AG08396 (cell line): ENCODE measurements around the gene TMEM39A.

Experiments
- DNase-seq: peaks from one replicate; pipeline ENCODE4 v3.0.0; 2012; ENCODE audit warnings: low spot score, mixed read lengths

The TMEM39A gene

DNA sequence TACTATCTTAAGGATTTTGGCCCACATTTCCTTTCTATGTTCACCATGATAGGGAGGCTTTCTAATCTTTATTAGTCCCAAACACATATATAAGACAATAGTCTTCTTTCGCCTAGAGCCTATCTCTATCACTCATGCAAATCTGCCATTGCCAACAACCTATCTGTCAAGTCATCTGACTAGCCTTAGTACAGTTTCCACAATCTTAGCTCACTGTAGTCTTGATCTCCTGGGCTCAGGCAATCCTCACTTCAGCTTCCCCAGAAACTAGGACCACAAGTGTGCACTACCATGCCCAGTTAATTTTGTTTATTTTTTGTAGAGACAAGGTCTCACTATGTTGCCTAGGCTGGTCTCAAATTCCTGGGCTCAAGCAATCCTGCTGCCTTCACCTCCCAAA lies 6.9 kb downstream of the TMEM39A start:
- no peak for DNase-seq

DNA sequence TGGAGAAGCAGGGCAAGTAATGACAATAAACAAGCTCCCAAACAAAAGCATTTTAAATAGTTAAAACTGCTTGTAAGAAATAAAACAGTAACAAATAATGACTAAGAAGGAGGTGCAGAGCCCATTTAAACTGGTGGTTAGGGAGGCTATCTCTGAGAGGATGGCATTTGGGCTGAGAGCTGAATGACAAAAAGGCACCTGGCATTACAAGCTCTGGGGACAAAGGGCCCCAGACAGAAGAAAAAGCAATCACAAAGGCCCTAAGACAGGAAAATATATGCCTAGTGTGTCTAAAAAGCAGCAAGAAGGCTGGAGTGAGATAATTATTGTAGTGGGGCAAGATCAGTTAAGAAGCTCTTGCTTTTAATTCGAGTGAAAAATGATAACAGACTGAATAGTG lies 9.6 kb downstream of the TMEM39A start:
- DNase-seq, result no peak

DNA sequence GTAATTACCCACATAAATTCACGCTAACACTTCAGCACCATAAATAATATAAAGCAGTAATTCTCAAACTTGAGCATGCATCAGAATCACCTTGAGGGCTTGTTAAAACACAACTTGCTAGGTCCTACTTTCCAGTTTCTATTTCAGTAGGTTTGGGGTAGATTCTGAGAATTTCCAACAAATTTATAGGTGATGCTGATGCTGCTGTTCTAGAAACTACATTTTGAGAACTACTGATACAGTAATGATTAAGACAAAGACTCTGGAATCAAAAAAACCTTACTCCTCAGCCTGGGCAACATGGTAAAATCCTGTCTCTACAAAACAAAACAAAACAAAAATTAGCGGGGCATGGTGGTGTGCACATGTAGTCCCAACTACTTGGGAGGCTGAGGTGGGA lies 18.8 kb downstream of the TMEM39A start:
- no peak for DNase-seq

DNA sequence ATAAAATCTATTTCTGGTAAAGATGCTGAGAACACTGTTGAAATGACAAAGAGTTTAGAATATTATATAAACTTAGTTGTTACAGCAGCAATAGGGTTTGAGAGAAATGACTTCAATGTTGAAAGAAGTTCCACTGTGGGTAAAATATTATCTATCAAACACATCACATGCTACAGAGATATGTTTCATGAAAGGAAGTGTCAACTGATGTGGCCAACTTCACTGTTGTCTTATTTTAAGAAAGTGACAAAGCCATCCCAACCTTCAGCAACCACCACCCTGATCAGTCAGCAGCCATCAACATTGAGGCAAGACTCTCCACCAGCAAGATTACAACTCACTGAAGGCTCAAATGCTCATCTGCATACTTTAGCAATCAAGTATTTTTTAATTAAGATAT lies 20.2 kb downstream of the TMEM39A start:
- DNase-seq, result no peak

DNA sequence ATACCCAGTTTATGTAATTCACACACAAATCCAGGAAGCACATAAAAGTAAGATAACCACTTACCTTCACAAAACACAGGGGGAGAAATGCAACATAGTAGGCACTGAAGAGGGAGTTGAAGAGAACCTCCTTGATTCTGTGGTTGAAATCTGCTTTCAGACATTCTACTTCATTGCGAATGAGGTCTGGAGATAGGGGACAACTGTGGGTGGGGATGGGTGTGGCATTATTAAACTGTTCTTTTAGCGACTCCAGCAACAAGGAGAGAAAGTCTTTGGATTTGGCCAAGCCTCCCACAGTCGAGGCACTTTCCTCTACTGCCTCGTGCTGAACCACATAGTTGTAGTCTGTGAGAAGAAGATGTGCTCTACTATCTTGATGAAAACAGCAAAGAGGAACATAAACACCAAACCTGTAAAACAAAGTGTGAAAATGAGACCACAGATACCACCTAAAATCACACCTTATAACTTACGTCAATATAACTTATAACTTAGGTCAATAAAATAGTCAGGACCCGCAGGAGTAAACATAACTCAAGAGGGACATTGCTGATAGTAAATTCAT lies 25.6 kb downstream of the TMEM39A start:
- DNase-seq, result no peak

DNA sequence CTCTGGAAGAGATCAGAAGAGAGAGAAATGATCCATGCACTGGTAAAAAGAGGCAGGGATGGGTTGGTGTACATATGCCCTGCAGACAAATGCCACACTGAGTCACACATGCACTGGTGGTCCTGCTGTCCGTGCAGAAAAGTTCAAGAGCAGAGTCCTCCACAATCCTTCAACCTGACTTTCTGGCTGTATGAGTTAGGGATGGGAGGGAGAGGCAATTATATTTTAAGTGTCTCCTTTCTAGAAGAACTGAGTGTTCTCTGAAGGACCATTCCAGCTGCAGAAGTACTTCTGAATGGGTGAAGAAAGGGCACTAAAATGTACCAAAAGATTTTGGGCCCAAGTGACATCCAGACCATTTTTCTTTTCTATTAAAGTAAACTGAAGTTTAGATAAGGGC lies 26.4 kb downstream of the TMEM39A start:
- DNase-seq, result no peak

DNA sequence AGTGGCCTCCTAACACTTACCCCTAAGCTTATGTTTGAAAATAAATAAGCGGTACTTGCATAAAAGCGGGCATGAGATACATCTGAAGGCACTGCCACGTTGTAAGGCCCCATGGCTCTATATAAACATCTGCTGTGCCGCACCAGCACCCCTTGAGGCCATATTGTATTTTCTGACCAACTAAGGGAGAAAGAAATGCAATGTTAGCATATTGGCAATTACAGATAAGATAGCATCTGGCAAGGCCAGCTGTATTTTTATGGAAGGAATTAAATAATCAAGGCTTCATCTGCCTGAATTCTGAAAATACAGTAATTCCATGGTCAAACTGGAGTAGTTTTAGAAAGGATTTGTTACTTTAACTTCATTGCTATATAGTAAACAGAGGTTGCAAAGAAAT lies 28.7 kb downstream of the TMEM39A start:
- no peak for DNase-seq

DNA sequence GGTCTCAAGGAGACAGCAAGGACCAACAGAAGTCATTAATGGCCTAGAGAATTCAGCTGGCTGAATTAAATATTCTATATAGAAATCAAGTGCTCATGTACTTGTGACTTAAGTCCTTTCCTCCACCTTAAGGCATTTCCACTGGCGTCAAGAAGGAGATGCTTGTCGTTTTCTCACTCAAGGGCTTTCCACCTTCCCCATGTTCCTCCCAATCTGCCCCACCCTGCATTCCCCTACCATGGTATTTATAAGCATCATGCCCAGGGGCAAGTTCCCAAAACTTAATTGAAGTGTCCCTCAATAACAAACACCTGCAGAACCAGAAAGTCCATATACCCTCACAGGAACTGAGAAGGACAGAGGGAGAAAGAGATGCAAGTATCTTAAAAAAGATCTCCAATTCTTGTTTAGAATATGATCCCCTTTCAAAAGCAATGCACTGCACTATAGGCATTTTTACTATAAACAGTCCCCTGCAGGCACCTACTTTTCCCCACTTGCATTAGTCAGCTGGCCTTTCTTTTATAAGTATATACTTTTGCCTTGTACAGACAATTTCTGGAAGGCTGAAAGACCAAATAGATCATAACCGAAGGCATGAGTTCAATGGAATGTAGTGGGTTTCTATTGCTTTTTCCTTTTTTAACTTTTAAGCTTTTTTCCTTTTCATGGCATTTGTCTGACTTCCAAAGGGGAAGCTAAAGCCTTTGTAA lies 29.6 kb downstream of the TMEM39A start:
- no peak for DNase-seq

DNA sequence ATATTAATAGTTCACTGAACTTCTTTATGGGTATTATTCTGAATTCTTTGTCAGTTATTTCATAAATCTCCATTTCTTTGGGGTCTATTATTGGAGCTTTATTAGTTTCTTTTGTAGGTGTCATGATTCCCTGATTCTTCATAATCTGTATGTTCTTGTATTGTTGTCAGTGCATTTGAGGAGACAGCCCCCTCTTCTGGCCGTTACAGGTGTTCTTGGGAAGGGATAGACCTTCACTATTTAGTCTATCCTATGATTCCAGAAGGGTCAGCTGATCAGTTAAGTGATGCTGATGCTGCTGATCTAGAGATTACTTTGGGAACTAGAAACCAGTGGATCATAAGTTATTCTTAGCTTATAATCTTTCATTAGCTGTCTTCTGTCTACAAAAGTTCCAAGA lies 34.9 kb downstream of the TMEM39A start:
- DNase-seq, result no peak

DNA sequence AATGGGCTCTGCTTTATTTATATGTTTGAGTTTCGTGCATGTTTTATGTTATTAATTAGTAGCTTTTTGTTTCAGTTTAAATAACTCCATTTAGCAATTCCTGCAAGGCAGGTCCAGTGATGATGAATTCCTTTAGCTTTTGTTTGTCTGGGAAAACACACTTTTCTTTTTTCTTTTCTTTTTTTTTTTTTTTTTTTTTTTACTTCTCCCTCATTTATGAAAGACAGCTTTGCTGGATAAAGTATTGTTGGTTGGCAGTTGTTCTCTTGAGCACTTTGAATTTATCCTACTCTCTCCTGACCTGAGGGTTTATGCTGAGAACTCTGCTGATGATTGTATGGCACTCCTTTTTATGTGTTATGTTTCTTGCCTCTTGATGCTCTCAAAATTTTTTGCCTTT lies 35.7 kb downstream of the TMEM39A start:
- no peak for DNase-seq

DNA sequence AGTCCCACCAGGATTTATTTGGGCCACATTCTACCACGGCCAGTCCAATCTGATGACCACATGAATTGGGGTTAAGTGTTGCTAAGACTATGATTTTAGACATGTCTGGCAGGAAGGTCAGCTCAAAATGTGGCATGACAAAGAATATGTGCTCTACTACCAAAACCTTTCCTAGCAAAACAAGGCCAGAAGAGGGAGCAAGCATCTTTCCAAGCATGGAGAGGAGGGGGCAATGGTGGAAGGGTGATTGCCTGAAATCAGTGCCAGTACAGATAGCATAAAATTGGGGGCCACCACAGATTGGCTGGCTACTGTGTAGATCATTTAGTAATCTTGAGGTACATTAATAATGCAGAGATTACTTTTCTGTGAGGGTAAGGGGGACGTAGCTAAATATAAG lies 43.2 kb downstream of the TMEM39A start:
- no peak for DNase-seq

DNA sequence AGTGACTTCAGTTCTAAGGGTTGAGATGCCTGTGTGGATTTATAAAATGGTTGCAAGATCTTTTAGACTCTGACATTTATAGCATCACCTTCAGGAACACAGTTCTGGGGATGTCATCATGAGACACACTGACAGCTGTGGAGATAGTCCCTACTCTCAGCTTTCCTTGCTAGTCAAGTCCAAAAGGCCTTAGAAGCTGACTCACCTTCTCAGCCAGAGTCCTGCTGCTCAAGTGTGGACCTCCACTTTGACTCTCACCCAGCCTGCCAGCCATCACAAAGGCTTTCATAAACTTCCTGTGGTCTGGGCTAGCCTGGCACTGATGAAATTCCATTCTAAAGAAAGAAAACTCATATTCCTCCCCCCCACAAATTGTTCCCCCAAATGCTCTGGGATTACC lies 44.8 kb downstream of the TMEM39A start:
- no peak for DNase-seq

DNA sequence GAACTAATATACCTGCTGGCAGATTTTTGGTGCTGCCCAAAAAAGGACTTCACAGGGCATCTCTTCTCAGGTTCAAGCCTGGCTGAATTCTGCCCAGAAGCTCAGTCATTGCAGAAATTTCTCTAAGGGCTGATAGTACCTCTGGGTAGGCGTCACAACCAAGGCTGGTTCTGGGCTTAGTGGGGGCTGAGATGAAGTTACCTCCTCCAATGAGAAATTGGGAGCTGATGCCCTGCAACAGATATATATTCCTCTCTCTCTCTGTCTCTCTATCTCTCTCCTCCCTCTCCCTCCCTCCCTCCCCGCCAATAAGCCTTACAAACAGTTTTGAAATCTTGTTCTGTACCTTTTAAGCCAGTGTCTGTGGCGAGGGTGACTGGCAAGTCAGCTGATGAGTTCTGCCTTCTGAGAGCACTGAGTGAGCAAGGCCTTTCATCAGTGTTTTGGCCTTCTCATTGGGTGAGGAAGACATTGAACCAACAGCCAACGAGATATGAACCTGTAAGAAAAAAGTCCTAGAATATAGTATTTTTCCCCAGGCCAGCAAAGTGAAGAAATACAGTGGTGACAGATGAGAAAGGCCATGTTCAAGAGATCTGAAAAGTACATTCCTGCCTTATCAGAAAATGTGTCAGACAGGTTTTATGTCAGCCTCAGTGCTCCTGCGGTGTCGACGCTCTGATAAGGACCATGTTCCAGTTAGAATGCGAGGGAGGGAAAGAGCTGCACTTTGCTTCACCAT lies 45.5 kb downstream of the TMEM39A start:
- no peak for DNase-seq

DNA sequence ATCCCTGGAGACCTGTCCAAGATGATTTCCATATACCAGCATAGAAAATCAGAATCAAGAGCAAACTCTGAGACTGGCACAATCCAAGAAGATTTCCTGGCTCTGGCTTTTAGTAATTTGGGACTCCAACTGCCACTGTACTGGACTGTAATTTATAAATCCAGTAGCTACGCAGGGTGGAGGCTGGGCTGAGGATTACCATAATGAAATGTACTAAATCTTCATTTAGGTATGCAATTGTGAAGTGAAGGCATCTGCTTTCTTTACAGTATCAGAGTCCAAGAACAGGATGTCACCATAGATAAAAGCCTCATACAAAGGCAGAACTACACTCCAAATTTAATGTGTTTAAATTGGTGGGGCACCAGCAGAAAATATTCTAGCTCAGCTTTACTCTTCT lies 46.5 kb downstream of the TMEM39A start:
- no peak for DNase-seq

DNA sequence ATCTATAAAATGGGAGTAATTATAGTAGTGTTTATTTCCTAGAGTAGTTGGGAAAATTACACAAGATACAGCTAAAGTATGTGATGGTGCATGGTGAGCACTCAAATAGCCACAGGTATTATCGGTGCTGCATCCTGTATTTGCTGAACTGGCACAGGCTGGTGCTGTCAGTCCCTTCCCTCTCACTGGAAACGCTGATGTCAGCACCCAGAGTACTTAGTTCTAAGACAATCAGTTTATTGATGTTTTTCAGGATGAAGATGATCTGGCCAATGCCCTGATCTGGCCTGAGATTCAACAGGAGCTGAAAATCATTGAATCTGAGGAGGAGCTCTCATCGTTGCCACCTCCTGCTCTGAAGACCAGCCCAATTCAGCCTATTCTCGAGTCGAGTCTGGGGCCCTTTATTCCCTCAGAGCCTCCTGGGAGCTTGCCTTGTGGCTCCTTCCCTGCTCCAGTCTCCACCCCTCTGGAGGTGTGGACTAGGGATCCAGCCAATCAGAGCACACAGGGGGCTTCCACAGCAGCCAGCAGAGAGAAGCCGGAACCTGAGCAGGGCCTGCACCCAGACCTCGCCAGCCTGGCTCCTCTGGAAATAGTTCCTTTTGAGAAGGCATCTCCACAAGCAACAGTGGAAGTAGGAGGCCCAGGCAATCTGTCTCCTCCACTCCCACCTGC lies 49.7 kb downstream of the TMEM39A start:
- no peak for DNase-seq

DNA sequence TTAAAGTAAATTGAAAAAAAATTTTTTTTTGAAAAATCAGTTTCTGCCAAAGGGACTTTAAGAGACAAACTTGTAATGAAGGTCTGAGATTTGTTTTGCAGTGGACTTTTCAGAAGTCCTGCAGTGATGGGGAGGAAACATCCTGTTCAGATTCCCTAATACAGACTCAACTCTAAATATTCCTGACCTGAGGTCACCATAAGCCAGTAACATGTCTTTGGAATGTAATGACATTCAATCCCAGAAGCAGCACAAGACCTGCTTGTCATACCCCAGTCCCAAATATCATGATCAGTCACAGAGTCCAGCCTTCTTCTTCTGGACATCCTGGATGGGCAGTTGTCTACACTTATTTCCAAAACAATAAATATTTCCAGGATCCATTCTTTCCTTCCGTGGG lies 53.6 kb downstream of the TMEM39A start:
- DNase-seq, result no peak

DNA sequence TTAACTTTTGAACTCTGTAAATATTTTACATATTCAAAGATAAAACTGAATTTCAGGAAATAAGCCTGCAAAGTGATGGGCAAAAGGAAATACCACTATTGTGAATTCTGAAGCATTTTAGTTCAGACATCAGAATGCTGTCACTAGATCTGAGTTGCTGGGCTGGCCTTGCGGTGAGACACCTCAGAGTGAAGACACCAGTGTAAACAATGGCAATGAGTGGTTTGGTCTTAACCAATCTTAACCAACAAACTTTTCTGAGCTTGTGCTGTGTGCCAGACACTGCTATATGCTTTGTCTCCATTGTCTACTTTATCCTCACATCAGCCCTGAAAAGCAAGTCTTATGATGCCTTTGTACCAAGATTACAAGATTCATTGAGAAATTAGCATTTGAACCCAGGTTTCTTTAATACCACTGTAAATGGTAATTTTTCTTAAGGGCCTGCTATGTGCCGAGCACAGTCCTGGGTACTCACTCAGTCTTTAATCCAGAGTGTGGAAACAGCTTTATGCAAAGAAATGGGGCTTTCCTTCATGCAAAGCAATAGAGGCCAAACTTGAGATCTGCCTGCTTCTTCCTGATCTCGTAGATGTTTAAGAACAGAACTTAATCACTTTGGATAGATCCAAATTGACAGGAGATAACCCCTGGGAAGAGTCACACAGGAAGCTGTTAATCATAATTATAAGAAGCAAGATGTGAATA lies 55.0 kb downstream of the TMEM39A start:
- no peak for DNase-seq

DNA sequence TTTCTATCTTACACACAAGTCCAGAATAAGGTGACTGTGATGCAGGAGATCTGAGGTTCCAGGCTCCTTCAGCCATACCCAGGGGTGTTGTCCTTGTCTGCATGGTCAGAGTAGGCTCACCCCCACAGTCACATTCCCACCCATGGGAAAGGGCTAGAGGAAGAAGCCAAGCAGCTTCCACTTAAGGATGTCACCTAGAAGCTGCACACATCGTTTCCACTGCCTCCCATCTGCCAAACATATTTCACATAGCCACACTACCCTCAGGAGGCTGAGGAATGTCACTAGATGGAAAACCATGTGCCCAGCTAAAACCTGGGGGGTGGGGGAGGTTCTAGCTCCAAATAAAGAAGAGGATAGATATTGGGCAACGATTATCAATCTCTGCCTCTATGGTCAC lies 58.1 kb downstream of the TMEM39A start:
- no peak for DNase-seq

DNA sequence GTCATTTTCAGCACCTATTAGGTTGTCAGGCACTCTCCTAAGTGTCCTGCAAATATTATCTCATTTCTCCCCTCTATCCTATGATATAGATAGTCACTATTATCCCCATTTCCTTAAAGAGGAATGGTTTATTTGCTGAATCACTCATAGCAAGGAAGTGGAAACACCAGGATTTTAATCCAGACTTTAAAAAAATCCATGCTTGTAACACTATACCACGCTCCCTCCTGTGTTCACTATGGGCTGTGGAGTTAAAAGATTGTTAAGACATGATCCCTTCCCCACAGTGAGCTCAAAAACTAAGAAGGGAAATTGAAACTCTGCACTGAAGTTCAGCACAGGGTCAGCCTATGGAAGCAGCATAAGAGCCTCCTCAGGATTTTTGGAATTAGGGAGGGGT lies 60.2 kb downstream of the TMEM39A start:
- DNase-seq, result no peak

DNA sequence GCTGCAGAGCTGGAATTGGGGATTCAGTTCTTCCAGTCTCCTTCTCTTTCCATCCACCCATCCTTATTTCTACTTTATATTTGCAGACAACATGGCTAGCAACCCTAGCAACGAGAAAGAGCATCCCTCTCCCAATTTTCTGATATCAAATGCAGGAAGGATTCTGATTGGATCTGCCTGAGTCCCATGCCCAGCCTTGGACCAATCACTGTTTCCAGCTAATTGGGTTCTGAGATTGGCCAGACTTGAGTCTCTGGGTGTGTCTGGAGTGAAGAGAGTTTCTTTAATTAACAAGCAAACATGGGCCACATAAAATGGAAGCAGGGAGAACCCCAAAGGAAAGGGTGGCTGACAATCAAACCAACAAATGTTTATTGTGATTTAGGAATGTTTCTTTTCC lies 60.6 kb downstream of the TMEM39A start:
- no peak for DNase-seq

DNA sequence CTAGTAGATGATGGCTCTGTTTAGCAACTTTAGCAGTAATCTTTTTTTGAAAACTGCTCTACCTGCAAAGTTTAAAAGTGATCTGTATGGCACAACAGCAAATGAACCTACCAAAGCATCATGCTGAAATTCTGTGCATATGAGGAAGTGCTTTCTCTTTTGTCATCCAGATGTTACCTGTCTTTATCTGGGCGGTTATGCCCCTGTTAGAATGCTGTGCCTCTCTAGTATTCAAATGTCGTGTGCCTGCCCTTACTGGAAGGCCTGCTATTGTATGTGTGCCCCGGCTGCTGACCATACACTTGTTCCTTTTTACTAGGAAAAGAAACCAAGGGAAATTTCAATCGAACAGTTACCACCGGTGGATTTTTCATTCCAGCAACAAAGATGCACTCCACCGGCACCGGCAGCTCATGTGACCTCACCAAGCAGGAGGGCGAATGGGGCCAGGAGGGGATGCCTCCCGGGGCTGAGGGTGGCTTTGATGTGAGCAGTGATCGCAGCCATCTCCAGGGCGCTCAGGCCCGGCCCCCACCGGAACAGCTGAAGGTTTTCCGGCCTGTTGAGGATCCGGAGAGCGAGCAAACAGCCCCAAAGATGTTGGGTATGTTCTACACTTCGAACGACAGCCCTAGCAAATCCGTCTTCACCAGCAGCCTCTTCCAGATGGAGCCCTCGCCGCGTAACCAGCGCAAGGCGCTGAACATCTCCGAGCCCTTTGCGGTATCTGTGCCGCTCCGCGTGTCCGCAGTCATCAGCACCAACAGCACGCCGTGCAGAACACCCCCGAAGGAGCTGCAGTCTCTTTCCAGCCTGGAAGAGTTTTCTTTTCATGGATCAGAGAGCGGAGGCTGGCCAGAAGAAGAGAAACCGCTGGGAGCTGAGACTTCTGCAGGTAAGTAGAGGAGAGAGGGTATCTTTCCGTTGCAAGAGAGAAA lies 61.6 kb downstream of the TMEM39A start:
- no peak for DNase-seq
